BE2C (cell line): ENCODE data around the gene SUCLG2.

ENCODE experiments used
- DNase-seq: peaks from one replicate; pipeline ENCODE4 v3.0.0-alpha.2; 2020
- H3K27me3 ChIP-seq: fragments of 250-450 bp; sonication (Bioruptor Pico); 2 replicates; pipeline ENCODE4 v1.5.1; 2020; ENCODE audit warnings: mild to moderate bottlenecking
- H3K36me3 ChIP-seq: fragments of 250-450 bp; sonication (Bioruptor Pico); 2 replicates; pipeline ENCODE4 v1.5.1; 2020; ENCODE audit warnings: mild to moderate bottlenecking
- H3K4me1 ChIP-seq: fragments of 250-450 bp; sonication (Bioruptor Pico); 2 replicates; pipeline ENCODE4 v1.5.1; 2020
- H3K4me3 ChIP-seq: 2 replicates; pipeline ENCODE4 v1.5.1; 2011; ENCODE audit warnings: low read depth, low read length
- H3K9me3 ChIP-seq: fragments of 250-450 bp; sonication (Bioruptor Pico); 2 replicates; pipeline ENCODE4 v1.5.1; 2020
- CTCF ChIP-seq: IDR thresholded peaks from 2 replicates; pipeline ENCODE4 v1.5.1; 2012; ENCODE audit warnings: mild to moderate bottlenecking, low read depth, low read length

Gene SUCLG2

GRCh38 chr3:67683522-67683921, 29.1 kb upstream of the SUCLG2 start:
- TF ChIP-seq CTCF: no peak
- no peak for DNase-seq
- Histone ChIP-seq H3K36me3 (no peaks in the 10 kb centered on the region), H3K27me3 (no peaks in the 10 kb centered on the region), H3K9me3 (no peaks in the 10 kb centered on the region), H3K4me3 (no peak overlapping the region), H3K4me1 (no peaks in the 10 kb centered on the region)

- H3K4me3 ChIP-seq: no peak overlapping the region
- H3K27me3 ChIP-seq: no peaks in the 10 kb centered on the region
- no peaks in the 10 kb centered on the region for H3K4me1 ChIP-seq
- no peak for DNase-seq
- H3K36me3 ChIP-seq: no peaks in the 10 kb centered on the region
- TF ChIP-seq CTCF: no peak
- H3K9me3 ChIP-seq: no peaks in the 10 kb centered on the region
These were observed 24.3 kb upstream of the SUCLG2 start for GRCh38 chr3:67678665-67679064.

GRCh38 chr3:67674055-67674454, 19.6 kb upstream of the SUCLG2 start:
- TF ChIP-seq CTCF: no peak
- Histone ChIP-seq H3K9me3 (no peaks in the 10 kb centered on the region), H3K36me3 (no peaks in the 10 kb centered on the region), H3K4me3 (no peak overlapping the region), H3K4me1 (no peaks in the 10 kb centered on the region), H3K27me3 (no peaks in the 10 kb centered on the region)
- DNase-seq: no peak

DNA sequence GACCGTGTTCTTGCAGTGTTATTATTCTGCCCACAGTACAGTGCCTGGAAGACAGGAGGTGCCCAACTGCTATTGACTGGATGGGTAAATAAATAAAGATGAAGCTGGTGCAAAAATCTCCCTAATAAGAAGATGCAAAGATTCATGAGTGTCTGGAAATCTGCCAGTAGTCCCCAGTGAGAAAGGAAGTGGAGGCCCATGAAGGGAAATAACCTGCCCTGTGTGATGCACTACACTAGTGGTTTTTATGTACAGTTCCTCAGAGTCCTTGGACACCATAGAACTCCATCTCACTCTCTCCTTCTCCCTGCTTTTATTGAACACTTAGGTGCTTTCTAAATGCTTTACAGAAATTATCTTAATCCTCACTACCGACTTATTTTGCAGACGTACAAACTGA, 8.3 kb upstream of the SUCLG2 start:
- H3K27me3 ChIP-seq: no peaks in the 10 kb centered on the region
- no peaks in the 10 kb centered on the region for H3K4me1 ChIP-seq
- no peak for DNase-seq
- no peaks in the 10 kb centered on the region for H3K36me3 ChIP-seq
- H3K9me3 ChIP-seq: no peaks in the 10 kb centered on the region; the same call in 1 of the 2 replicates
- TF ChIP-seq CTCF: no peak
- H3K4me3 ChIP-seq: no peak overlapping the region

GRCh38 chr3:67661089-67661488, 6.7 kb upstream of the SUCLG2 start:
- Histone ChIP-seq H3K36me3 (no peaks in the 10 kb centered on the region), H3K9me3 (no peaks in the 10 kb centered on the region), H3K27me3 (no peaks in the 10 kb centered on the region), H3K4me1 (no peaks in the 10 kb centered on the region), H3K4me3 (no peak overlapping the region)
- TF ChIP-seq CTCF: no peak
- DNase-seq: no peak

- no peak for TF ChIP-seq CTCF
- no peak for DNase-seq
- Histone ChIP-seq H3K9me3 (peaks cover 6% of the 10 kb centered on the region), H3K4me3 (no peak overlapping the region), H3K4me1 (no peaks in the 10 kb centered on the region), H3K36me3 (no peaks in the 10 kb centered on the region), H3K27me3 (no peaks in the 10 kb centered on the region)
These were observed 2.8 kb upstream of the SUCLG2 start for GRCh38 chr3:67657192-67657591.
